GM18858 (cell line): Measurements from ENCODE around the gene ERC1.
A peak's percentile ranks its signal among the peaks of the same experiment; 100 is the strongest.

Source experiments
- ATAC-seq: cut with Tn5 transposase; IDR thresholded peaks from one replicate; pipeline ENCODE4 v1.9.1; 2021; ENCODE audit not compliant: unreplicated experiment

Gene ERC1

DNA sequence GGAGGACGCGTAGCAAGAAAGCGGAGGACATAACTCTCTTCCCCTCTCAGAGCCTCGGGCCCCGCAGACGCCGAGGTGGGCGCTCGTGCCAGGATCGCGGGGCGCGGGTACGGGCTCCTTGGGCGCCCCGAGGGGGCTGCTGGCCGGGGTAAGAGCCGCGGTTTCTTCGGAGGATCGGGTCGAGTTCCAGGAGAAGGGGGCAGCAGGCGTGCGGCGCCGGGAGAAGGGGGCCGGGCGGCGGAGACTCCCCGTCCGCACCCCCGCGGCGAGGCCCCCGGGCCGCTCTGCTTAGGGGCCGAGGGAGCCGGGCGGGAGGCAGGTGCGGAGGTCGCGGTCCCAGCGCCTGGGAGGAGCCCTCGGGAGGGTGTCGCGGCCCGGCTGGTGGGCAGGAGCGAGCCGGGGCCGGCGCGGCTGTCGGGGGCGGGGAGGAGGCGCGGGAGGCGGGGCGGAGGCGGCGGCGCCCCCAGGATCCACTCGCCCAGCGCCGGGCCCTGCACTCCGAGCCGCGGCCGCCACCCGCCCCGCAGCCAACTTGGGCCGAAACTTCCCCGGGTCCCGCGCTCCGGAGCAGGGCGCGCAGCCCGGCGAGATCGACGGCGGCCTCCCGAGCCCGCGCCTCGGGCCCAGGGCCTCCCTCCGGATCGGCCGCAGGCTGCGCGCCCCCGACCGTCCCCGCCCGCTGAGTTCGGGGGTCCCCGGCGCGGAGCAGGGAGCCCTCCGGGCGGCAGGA, 539.0 kb downstream of the ERC1 start:
- ATAC-seq: no peak

DNA sequence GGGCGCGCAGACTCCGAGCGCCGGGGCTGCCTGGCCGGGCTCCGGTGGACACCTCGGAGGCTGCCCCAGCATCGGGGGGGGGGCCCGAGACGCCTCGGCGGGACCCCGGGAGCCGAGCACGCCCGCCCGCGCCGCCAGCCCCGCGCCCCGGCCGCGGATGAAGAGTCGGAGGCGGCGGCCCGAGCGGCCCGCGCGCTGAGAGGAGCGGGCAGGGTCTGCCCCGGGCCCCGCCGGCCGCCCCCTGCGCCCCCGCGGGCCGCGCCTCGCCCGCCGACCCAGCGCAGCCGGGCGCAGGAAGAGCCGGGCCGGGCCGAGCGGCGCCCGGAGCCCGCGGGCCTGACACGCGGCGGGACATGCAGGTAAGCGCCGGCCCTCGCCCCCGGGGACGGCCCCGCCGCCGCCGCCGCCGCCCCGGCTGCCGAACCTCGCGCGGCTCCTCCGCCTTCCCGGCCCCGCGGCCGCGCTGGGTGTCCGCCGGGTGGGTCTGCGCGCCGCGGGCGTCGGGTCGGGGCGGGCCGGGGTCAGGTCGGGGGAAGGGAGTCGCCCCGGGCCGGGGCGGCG, 539.6 kb downstream of the ERC1 start:
- no peak for ATAC-seq

DNA sequence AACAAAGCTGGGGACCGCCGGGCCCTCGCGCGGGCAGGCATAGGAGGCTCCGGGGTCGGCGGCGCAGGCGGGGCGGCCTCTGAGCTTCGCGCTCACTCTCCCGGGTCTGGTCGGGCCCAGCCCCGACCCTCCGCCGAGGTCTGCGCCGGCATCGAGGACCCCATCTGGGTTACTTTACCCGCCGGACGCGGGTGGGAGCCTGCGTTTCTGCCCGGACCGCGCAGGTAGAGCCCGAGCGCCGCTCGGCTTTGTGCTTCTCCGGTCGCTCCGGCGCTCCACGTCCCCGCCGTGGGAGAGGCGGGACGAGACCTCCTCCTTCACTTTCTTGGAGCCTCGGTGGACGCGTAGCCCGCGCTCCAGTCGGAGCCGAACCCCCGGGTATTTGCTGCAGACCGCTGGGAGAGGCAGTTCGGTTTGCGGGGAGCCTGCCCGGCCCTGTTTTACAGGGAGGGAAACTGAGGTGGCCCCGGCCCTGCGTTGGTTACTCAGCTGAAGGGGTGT, 540.2 kb downstream of the ERC1 start:
- no peak for ATAC-seq

DNA sequence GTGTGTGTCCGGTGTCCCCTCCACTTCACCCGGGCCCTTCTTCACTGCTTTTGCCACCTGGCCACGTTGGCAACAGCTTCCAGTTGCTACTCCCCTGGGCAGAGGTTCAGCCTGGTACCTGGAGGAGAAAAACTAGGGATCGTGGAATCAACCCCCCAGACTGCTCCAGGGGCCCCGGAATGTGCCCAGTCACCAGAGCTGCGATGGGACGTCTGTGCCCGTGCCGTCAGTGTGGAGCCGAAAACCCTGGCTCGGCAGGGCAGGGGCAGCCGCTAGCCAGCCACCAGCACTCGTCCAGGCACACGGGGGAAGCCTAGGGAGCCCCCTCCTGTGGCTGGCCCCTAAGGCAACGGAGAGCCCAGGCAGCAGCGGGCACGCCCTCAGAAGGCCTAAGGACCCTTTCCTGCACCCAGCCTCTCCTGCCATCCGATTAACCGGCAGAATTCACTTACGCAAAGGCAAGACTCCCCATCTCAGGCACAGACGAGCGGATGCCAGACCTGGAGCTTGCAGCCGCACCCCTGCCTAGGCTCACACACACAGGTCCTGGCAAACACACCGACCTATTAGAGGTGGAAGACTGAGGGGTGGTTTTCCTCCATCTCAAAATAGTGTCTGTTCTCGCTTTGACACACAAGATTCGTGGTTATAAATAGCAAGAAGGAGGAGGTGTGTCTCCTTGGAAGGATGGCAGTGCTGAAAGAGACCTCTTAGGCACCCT, 540.8 kb downstream of the ERC1 start:
- ATAC-seq: no peak

DNA sequence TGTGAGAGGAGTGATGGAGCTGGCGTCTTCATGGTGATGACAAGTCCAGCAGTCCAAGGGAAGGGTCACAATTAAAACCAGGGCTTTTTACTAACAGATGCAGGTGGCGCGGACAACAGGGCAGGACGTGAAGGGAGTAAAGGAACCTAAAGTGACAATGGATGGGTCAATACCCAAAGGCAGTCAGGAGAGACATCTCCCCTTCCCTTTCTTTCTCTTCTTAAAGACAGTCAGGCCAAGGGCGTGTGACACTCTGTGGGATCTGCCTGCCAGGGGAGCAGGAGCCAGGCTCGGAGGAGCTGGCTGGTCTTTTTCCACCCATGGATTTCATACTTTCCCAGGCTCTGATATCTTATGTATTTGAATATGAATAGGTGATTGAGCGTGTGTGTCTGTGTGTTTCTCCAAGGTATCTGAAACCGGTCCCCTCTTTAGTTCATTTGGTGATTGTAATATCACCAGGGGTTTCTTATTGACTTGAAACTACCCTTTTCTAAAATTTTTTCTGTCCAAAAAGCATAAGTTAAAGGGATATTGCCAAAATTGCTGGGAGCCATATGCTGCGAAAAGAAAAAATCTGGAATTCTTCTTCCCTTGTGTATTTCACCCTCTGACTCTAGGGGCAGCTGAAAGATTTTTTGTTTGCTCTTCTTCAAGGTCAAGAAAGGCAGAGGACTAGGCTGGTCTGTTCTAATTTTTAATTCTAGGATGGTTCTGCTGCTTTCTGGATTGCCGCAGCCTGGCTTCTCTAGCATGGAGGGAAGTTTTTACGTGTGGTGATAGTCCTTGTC, 541.5 kb downstream of the ERC1 start:
- ATAC-seq: no peak

DNA sequence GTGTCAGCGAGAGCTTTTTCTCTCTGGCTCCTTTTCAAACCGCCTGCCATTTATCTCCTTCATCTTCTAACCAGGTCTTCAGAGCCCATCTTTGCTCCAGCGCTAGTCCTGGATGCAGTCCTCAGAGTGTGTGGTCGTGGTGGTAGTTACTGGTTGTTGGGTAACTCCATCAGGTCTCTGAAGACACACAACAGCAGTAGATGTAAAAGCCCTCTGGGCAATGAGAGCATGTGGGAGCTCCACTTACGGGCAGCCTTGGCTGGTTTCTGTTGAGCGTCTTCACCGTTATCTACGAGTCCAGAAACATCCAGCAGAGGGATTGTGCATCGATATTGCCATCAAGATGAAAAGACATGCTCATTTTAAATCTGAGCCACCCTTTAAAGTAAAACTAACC, 542.2 kb downstream of the ERC1 start:
- peak; percentile 13 for ATAC-seq

DNA sequence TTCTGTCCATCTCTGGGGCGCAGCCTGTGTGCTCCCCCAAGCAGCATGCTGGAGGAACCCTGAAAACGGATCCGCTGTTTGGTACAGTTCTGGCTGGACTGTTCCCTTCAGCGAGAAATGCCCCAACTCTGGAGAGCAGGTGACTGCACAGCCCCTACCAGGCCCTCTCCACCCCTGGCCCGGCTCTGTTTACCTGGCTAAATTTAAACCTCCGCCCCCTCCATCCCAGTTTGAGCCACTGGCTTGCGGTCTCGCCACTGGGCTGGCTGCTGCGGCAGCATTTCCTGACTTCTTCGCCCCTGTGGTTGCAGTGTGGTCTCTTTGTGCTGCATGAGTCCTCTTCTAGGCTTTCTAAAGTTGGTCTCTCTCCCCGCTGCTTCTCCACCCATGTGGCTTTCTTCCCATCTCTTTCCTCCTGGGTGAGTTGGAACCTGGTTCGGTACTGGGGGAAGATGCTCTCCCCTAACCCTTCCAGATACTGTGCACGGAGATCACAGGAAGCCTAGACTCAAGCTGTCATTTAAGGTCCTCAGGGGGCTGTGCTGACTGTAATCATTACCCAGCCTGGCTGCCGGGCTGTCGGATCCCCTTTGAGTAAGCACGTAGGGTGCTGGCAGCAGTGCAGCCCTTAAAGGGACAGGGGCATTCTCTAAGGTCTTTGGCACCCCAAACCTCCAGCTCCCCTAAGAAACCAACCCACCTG, 542.7 kb downstream of the ERC1 start:
- ATAC-seq: peak; percentile 42

DNA sequence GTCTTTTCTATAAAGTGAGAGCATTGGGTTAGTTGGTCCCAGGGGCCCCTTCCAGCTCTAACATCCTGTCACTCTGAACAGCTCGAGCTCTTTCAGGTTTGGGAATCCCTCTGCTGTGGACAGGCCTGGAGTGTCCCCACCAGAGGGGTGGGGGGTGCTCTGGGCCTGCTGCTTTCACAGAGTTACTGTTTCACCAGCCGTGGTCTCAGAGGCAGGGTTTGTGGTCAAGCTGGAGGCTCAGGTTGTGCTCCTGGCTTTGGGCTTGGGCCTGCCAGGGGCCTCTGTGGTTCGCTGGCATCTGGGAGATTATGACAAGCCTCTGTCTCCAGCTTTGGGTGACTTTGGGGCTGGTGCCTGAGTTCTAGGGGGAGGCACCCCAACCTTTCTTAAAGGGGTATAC, 543.7 kb downstream of the ERC1 start:
- no peak for ATAC-seq

DNA sequence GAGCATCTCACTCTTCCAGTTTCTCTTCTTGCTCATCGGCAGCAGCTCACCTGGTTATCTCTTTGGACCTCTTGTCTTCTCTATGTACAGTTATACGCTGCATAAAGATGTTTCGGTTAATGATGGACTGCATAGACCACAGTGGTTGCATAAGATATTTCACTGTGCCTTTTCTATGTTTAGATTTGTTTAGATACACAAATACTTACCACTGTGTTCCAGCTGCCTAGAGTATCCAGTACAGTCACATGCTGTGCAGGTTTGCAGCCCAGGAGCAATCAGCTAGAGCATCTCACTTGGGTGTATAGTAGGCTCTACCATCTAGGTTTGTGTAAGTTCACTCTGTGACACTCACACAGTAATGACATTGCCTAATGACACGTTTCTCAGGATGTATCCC, 545.8 kb downstream of the ERC1 start:
- no peak for ATAC-seq

DNA sequence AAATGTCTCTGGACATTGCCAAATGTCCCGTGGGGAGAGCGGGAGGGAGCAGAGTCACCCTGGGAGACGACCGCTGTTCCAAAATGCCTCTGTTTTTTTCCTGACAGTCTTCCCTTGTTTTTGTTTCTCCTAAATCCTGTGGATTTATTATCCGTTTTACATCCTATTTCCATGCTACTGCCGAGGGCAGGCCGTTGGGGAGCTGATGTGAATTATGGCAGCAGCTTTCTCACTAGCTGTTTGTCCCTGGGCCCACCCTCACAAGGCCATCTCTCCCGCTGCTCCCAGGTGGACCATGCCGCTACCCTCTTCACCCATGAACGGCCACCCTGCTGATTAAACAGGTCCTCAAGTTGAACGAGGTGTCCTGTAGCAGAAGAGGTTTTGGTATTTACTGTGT, 548.1 kb downstream of the ERC1 start:
- no peak for ATAC-seq

DNA sequence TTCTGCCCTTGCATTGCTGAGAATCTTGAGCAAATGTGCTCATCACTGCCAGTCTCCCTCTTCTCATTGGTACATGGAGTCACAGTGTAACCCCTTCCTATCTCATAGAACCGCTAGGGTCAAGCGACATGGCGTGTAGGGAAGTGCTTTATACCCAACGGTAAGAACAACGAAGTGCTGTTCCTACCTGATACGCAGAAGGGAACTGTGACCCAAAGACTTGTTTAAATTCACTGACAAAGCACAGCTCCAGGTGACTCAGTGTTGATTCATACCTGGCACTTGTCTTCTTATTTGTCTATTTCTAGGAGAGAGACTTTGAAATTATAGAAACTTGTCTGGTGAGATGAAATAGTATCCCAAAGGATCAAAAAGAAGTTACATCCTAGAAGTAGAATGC, 549.7 kb downstream of the ERC1 start:
- ATAC-seq: no peak

DNA sequence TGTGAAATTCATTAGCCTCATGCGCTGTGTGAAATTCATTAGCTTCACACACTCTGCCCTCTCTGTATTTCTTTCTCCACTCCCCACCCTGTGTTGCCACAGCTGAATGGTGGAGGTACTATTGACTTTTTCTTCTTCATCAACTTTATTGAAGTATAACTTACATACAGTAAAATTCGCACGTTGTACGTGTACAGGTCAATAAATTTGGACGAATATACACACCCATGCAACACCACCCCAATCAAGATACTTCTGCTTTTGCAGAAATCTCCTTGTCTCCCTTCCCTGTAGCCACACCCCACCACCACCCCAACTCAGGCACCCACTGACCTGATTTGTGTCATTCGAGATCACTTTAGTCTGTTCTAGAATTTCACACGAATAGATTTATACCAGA, 551.6 kb downstream of the ERC1 start:
- no peak for ATAC-seq

DNA sequence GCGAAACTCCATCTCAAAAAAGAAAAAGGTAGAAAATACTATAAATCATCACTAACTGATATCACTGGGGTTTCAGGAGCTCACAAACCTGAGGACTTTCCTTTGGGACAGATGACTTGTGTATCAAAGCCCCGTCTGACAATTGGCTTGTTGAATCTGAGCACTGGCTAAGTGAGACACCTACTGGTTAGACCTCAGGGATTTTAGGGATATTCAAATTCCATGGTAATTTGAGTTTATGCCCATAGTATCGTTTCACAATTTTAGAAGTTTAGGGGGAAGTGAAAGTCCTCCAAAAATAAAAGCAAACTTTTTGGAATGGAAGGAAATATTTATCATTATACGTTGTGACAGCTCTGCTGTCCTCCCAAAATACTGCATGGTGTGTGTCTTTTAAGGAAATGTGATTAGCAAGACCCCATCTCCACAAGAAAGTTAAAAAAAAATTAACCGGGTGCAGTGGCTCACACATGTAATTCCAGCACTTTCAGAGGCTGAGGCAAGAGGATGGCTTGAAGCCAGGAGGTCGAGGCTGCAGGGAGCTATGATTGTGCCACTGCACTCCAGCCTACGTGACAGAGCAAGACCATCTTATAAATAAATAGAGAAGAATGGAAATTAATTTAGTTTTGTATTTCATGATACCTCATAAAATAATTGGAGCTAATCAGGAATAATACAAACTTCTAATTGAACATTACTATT, 554.1 kb downstream of the ERC1 start:
- ATAC-seq: no peak
